Keratinocyte (primary cell): ENCODE measurements around the gene SLC23A1. TPM values are rescaled to one million over a fixed set of nuclear protein-coding genes. Genes with fewer than 3 reads are reported as not detected.

Source experiments
- DNase-seq: peaks from one replicate; pipeline ENCODE4 v3.0.0-alpha.2; 2011; ENCODE audit warnings: low read depth, missing footprints, low spot score
- FAIRE-seq: peaks from 2 replicates; lab custom pipeline; 2011; peaks lifted over from hg19 to GRCh38; lab: Jason Lieb, UNC
- H2AFZ ChIP-seq: 2 replicates; pipeline ENCODE4 v1.6.0; 2012; ENCODE audit warnings: low read length, control low read depth, inconsistent platforms; ENCODE audit not compliant: control insufficient read depth
- H3K27ac ChIP-seq: 2 replicates; pipeline ENCODE4 v1.5.1; 2011; ENCODE audit warnings: low read length; ENCODE audit not compliant: control insufficient read depth, insufficient read depth
- H3K27me3 ChIP-seq: 3 replicates; pipeline ENCODE4 v1.6.0; 2011; ENCODE audit warnings: low read length; ENCODE audit not compliant: control insufficient read depth, insufficient read depth; ENCODE audit errors: extremely low read depth
- H3K36me3 ChIP-seq, 2 experiments: 2 replicates in 1 of 2; 3 replicates in 1 of 2; pipeline ENCODE4 v1.5.1; 2011; ENCODE audit warnings: low read length in 2 of 2, mild to moderate bottlenecking in 1 of 2; ENCODE audit not compliant: control insufficient read depth in 2 of 2, insufficient read depth in 2 of 2; ENCODE audit errors: extremely low read depth in 1 of 2
- H3K4me1 ChIP-seq: 3 replicates; pipeline ENCODE4 v1.5.1; 2011; ENCODE audit warnings: low read length; ENCODE audit not compliant: control insufficient read depth, insufficient read depth; ENCODE audit errors: extremely low read depth
- H3K4me2 ChIP-seq: 3 replicates; pipeline ENCODE4 v1.6.0; 2011; ENCODE audit warnings: low read depth, low read length; ENCODE audit not compliant: control insufficient read depth, insufficient read depth; ENCODE audit errors: extremely low read depth
- H3K4me3 ChIP-seq, 3 experiments: fragments of 200-600 bp in 1 of 3; sonication (generic) in 1 of 3; 2 replicates in 2 of 3; 3 replicates in 1 of 3; pipeline ENCODE4 v1.5.1; 2011 to 2016; ENCODE audit warnings: low read length in 3 of 3, mild to moderate bottlenecking in 3 of 3, control low read depth in 2 of 3, inconsistent platforms in 1 of 3, low read depth in 1 of 3, mixed read lengths in 1 of 3, mixed run types in 1 of 3, moderate library complexity in 1 of 3; ENCODE audit not compliant: control insufficient read depth in 2 of 3, insufficient read depth in 2 of 3; ENCODE audit errors: extremely low read depth in 1 of 3
- H3K79me2 ChIP-seq: 2 replicates; pipeline ENCODE4 v1.6.0; 2012; ENCODE audit warnings: low read length; ENCODE audit not compliant: control insufficient read depth, insufficient read depth
- H3K9ac ChIP-seq: 3 replicates; pipeline ENCODE4 v1.6.0; 2011; ENCODE audit warnings: low read length; ENCODE audit not compliant: control insufficient read depth, insufficient read depth; ENCODE audit errors: extremely low read depth
- H3K9me1 ChIP-seq: 3 replicates; pipeline ENCODE4 v1.6.0; 2011; ENCODE audit warnings: low read length; ENCODE audit not compliant: control insufficient read depth, insufficient read depth; ENCODE audit errors: extremely low read depth
- H3K9me3 ChIP-seq: 2 replicates; pipeline ENCODE4 v1.5.1; 2012; ENCODE audit warnings: low read depth, low read length; ENCODE audit not compliant: control insufficient read depth
- H4K20me1 ChIP-seq: 3 replicates; pipeline ENCODE4 v1.6.0; 2011; ENCODE audit warnings: low read length; ENCODE audit not compliant: control insufficient read depth, insufficient read depth; ENCODE audit errors: extremely low read depth
- EZH2 ChIP-seq: IDR thresholded peaks from one replicate; pipeline ENCODE4 v1.6.1; 2012; ENCODE audit warnings: inconsistent platforms, mild to moderate bottlenecking, low read length, moderate library complexity
- dilution Hi-C: fragments of 300-500 bp; cut with MboI; formaldehyde crosslinking; loops from one replicate; pipeline ENCODE4 v1.7.0; 2020; ENCODE audit warnings: low sequenced_read_pairs; ENCODE audit not compliant: extremely low pct_ligation_motif_present
- polyA plus RNA-seq, 5 experiments: library from polyadenylated mRNA; depleted of rRNA in 3 of 5; stranded (reverse) in 3 of 5; stranded (forward) in 1 of 5; unstranded in 1 of 5; fragments of >200 nt; gene quantifications; 1 replicate in 1 of 5; 2 replicates in 3 of 5; 3 replicates in 1 of 5; pipeline versions ENCODE4 v1.2.1 to v1.2.3, GENCODE V29; 2011 to 2012; ENCODE audit warnings: missing spikeins in 2 of 5, low read depth in 1 of 5, low replicate concordance in 1 of 5
- TF ChIP-seq, protein P1 (sequence below), 3 experiments: IDR thresholded peaks in 1 of 3; conservative IDR thresholded peaks in 1 of 3; optimal IDR thresholded peaks in 1 of 3; 2 replicates in 2 of 3; 3 replicates in 1 of 3; pipeline versions ENCODE3 to v1.5.1; 2011; ENCODE audit warnings: low read length in 3 of 3, mild to moderate bottlenecking in 3 of 3, moderate library complexity in 2 of 3, control low read depth in 1 of 3, inconsistent platforms in 1 of 3; ENCODE audit not compliant: insufficient read depth in 2 of 3; ENCODE audit errors: extremely low read depth in 1 of 3

Gene SLC23A1
- polyA plus RNA-seq, 1 donor (not counting 4 experiments of a cell fraction or from before 2014, with no cell fraction given) = not detected

DNA sequence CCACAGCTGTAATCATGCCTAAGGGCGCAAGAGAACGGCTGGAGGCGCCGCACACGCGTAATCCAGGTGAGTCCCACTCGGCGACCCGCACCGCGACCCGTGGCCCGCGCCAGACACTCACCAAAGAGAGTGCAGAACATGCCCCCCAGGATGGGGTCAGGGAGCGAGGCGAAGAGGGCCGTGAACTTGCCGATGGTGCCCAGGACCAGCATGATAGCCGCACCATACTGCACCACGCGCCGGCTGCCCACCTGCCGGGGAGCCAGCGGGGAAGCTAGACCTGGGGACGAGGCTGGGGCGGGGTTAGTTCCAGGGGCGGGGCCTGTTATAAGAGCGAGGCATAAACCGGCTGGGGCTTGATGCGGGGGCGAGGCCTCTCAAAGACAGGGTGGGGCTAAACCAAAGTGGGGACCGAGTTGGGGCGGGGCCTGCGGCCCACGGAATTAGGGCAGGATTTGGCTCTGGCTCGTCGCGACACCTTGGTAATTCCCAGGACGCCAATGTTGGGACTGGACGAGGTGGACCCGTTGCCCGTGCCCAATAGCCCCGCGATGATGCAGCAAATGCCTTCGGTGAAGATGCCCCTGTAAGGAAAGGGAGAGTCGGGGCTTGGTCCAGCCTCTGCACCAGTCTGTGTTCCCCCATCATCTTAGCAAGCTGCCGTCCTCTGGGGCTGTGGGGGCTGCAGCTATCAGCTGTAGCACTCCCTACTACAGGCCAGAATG lies 4.8 kb downstream of the SLC23A1 start:
- TF ChIP-seq EZH2 = no peak
- TF ChIP-seq, protein P1, sequence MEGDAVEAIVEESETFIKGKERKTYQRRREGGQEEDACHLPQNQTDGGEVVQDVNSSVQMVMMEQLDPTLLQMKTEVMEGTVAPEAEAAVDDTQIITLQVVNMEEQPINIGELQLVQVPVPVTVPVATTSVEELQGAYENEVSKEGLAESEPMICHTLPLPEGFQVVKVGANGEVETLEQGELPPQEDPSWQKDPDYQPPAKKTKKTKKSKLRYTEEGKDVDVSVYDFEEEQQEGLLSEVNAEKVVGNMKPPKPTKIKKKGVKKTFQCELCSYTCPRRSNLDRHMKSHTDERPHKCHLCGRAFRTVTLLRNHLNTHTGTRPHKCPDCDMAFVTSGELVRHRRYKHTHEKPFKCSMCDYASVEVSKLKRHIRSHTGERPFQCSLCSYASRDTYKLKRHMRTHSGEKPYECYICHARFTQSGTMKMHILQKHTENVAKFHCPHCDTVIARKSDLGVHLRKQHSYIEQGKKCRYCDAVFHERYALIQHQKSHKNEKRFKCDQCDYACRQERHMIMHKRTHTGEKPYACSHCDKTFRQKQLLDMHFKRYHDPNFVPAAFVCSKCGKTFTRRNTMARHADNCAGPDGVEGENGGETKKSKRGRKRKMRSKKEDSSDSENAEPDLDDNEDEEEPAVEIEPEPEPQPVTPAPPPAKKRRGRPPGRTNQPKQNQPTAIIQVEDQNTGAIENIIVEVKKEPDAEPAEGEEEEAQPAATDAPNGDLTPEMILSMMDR (optimal IDR thresholded peaks at IDR 0.05 in 1 of 3, IDR thresholded peaks at IDR 0.05 in 1 of 3, conservative IDR thresholded peaks at IDR 0.05 in 1 of 3; ENCODE audit: extremely low read depth in 1 of 3, insufficient read depth in 2 of 3, low read length in 3 of 3) = no peak
- Histone ChIP-seq H2AFZ (no peak overlapping the region), H3K4me3 (no peak overlapping the region)

GRCh38 chr5:139377226-139377625 lies 5.9 kb downstream of the SLC23A1 start:
- peaks cover 8% of the 10 kb centered on the region for H3K4me1 ChIP-seq
- no peaks in the 10 kb centered on the region for H3K36me3 ChIP-seq
- dilution Hi-C loops = no loop called here
- no peak overlapping the region for H3K4me2 ChIP-seq
- H4K20me1 ChIP-seq = no peaks in the 10 kb centered on the region
- no peaks in the 10 kb centered on the region for H3K79me2 ChIP-seq
- no peak overlapping the region for H3K4me3 ChIP-seq
- no peak overlapping the region for H2AFZ ChIP-seq
- TF ChIP-seq EZH2 = no peak
- TF ChIP-seq, protein P1 (optimal IDR thresholded peaks at IDR 0.05 in 1 of 3, IDR thresholded peaks at IDR 0.05 in 1 of 3, conservative IDR thresholded peaks at IDR 0.05 in 1 of 3; ENCODE audit: extremely low read depth in 1 of 3, insufficient read depth in 2 of 3, low read length in 3 of 3) = no peak
- H3K9me3 ChIP-seq = no peaks in the 10 kb centered on the region
- no peak overlapping the region for H3K9ac ChIP-seq
- DNase-seq (no peak), FAIRE-seq (no peak)
- no peak overlapping the region for H3K27ac ChIP-seq
- no peaks in the 10 kb centered on the region for H3K27me3 ChIP-seq
- H3K9me1 ChIP-seq = no peaks in the 10 kb centered on the region

More for the DNA sequence above, 4.8 kb downstream of the SLC23A1 start:
- no peaks in the 10 kb centered on the region for H3K9me1 ChIP-seq
- peaks cover 8% of the 10 kb centered on the region for H3K4me1 ChIP-seq
- no peaks in the 10 kb centered on the region for H3K79me2 ChIP-seq
- H3K9me3 ChIP-seq = no peaks in the 10 kb centered on the region
- H3K9ac ChIP-seq = no peak overlapping the region
- no peaks in the 10 kb centered on the region for H3K36me3 ChIP-seq
- H3K27me3 ChIP-seq = no peaks in the 10 kb centered on the region
- FAIRE-seq (no peak), DNase-seq (no peak)
- dilution Hi-C loops = no loop called here
- H3K4me2 ChIP-seq = no peak overlapping the region
- no peaks in the 10 kb centered on the region for H4K20me1 ChIP-seq
- H3K27ac ChIP-seq = no peak overlapping the region
